ENCODE results near the gene ATP1A4.

ATP1A4 gene

DNA sequence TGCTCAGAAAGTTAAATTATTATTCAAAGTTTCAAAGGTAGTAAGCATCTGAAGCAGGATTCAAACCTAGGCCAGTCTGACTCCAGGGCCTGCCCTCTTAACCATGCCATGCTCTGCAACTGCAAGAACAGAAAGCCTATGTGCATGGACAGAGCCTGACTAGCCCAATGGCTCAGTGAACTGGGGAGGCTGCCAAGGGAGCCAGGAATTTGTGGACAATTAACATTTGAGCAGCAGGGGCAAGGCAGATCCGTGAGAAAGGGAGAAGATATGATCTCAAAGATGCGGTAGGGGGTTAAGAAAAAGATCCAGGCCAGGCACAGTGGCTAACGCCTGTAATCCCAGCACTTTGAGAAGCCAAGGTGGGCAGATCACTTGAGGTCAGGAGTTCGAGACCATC lies 6.5 kb upstream of the ATP1A4 start:
- no peak for DNase-seq (ENCODE audit: low read depth in 1 of 2, low spot score in 1 of 2)

DNA sequence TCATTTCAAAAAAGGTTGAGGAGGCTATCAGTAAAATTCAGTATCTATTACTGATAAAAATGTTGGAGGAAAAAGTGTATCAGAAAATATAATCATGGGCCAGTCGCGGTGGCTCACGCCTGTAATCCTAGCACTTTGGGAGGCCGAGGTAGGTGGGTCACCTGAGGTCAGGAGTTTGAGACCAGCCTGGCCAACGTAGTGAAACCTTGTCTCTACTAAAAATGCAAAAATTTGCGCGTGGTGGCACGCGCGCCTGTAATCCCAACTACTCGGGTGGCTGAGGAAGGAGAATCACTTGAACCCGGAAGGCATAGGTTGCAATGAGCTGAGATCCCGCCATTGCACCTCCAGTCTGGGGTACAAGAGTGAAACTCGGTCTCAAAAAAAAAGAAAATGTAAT lies 5.3 kb upstream of the ATP1A4 start:
- DNase-seq (ENCODE audit: low read depth in 1 of 2, low spot score in 1 of 2), result no peak

DNA sequence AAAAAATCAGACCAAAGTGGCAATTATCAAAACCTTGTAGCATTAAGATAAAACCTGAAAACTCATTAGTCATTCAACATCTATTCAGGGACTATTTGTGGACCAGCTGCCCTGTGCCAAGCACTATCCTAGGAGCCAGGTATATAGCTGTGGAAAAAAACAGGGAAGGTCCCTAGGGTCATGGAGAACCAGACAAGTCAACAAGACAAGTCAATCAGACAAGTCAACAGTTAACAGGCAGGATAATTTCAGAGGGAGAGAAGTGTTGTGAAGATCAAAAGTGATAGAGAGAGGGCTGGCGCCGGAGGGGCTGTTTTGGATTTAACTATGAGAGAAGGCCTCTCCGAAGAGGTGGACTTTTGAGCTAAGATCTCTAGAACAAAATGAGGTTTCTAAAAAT lies 3.3 kb upstream of the ATP1A4 start:
- DNase-seq (ENCODE audit: low read depth in 1 of 2, low spot score in 1 of 2), result no peak

DNA sequence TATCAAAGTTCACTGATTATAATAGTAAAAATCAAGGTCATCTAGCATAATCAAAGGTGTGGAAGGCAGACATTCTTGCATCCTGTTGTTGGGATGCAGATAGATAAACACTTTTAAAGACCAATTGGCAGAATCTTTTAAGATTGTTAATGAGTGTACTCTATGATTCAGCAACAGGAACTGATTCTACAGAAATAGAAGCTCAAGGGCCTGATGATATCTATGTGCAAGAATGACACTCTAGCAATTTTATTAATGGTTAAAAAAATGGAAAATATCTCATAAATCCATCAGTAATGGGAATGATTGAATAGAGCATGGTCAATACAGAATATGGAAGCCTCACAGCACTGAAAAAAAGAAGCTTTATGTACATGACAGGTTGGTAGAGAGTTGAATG lies 2.2 kb upstream of the ATP1A4 start:
- DNase-seq (ENCODE audit: low read depth in 1 of 2, low spot score in 1 of 2), result no peak

DNA sequence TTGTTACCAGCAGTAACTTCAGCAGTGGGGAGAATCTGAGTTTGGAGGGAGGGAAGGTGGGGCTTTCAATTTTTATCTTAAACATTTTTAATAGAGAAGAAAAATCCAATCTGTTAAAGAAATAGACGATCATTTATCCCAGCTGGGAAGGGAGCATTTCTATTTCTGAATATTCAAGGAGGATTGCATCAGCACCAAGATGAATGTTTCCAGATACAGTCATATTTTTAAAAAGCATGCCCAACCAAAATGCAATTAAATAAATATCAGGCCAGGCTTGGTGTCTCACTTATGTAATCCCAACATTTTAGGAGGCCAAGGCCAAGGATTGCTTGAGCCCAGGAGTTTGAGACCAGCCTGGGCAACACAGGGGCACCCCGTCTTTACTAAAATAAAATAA lies 1.7 kb upstream of the ATP1A4 start:
- no peak for DNase-seq (ENCODE audit: low read depth in 1 of 2, low spot score in 1 of 2)

DNA sequence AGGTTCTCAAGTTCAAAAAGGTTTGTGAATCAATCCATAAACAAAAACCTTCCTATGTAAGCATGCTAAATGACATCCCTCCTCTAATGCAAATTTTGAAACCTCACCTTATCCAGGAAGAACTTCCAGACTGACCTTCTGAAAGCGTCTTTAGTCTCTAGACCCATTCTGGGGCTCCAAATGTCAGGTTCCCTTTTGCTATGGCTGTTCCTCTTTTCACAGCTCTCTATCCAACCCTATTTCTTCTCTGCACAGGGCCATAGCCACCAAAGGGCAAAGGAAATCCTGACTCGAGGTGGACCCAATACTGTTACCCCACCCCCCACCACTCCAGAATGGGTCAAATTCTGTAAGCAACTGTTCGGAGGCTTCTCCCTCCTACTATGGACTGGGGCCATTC lies 3.4 kb downstream of the ATP1A4 start:
- DNase-seq (ENCODE audit: low read depth in 1 of 2, low spot score in 1 of 2), result no peak

DNA sequence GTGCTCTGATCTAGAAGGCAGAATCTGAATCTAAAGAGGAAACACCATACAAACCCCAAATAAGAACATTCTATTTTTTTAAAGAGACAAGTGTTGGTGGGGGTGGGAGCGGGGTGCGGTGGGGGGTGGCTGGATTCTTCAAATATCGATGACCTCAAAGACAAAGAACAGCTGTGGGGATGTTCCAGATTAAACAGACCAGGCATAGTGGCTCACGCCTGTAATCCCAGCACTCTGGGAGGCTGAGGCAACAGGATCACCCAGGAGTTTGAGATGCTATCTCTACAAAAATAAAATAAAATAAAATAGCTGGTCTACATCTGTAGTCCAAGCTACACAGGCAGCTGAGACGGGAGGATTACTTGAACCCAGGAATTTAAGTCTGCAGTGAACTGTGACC lies 5.0 kb downstream of the ATP1A4 start:
- no peak for DNase-seq (ENCODE audit: low read depth in 1 of 2, low spot score in 1 of 2)

DNA sequence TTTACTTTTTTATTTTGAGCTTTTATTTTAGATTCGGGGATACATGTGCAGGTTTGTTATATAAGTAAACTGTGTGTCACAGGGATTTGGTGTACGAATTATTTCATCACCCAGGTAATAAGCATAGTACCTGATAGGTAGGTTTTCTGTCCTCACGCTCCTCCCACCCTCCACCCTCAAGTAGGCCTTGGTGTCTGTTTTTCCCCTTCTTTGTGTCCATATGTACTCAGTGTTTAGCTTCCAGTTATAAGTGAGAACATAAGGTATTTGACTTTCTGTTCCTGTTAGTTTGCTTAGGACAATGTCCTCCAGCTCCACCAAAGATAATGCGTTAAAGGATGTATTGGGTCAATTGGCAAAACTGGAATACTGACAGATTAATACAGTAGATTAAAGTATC lies 5.8 kb downstream of the ATP1A4 start:
- DNase-seq (ENCODE audit: low read depth in 1 of 2, low spot score in 1 of 2), result no peak

DNA sequence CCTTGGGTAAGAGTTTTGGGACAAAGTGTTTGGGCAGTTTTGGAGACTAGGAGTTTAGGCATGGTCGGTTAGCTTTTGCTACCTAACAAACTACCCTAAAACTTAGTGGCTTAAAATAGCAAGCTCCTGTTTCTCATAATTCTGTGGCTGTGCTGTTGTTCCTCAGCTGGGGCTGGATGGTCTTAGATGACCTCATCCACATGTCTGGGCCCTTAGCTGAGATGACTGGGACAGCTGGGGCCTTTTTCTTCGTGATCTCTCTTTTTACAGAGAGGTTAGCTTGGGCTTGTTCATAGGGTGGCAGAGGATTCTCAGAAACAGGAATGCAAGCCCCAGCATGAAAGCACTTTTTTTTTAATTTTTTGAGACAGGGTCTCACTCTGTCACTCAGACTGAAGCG lies 6.6 kb downstream of the ATP1A4 start:
- DNase-seq (ENCODE audit: low read depth in 1 of 2, low spot score in 1 of 2), result no peak

DNA sequence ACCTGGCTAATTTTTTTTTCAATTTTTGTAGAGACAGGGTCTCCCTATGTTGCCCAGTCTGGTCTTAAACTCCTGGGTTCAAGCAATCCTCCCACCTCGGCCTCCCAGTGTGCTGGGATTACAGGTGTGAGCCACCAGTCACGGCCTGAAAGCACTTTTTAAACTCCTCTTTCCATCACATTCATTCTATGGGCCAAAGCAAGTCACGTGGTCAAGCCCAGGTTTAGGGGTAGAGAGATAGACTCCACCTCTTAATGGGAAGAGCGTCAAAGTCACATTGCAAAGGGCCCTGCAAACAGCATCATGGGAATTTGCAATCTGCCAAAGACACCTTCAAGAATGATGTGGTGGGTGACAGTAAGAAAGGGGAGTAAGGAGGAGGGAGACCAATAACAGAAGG lies 7.1 kb downstream of the ATP1A4 start:
- DNase-seq (ENCODE audit: low read depth in 1 of 2, low spot score in 1 of 2), result no peak

DNA sequence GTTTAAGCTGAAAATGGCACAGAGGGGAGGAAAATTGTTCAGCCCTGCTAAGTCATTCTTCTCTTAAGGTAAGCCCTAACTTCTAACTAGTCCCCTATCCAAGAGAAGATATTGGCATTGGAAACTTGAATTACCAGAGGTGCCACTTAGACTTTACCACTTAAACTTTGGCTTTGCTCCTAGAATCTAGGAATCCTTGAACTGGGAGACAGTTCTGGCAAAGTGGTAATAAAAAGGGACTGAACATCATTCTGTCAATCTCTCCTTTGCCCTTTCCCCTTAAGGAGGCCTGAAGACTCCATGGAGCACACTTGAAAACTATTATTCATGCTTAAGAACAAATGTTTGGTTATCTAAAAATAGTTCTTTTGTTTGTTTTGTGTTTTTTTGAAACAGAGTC lies 8.4 kb downstream of the ATP1A4 start:
- no peak for DNase-seq (ENCODE audit: low read depth in 1 of 2, low spot score in 1 of 2)

DNA sequence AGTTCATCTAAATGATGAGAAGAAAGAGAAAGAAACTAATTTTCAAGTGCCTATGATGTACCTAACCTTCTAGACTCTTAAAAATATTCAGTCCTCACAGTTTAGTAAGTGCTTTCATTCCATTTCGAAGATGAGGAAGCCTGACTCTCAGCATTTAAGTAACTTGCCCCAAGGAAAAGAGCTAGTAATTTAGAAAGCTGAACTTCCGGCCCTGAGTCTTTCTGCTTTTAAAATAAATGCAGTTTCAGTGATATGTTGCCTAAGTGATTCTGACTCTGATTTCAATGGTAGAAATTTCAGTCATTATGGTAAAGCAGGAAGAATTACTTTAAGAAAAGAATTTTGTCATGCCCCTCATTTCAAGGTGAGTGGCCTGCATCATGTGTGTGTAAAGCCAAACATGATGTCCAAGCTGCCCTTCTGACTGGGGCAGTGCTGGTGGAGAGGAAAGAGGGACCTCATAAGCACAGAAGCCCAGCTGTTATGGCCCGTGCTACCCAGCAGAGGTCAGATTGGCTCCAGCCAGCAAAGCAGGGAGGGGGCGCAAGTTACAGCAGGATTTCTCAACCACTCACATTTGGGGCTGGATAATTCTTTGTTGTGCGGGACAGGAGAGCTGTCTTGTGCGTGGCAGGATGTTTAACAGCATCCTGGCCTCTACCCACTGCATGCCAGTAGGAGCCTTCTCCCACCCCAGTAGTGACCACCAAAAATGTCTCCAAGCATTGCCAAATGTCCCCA lies 10.7 kb downstream of the ATP1A4 start:
- DNase-seq (ENCODE audit: low read depth in 1 of 2, low spot score in 1 of 2), result no peak

DNA sequence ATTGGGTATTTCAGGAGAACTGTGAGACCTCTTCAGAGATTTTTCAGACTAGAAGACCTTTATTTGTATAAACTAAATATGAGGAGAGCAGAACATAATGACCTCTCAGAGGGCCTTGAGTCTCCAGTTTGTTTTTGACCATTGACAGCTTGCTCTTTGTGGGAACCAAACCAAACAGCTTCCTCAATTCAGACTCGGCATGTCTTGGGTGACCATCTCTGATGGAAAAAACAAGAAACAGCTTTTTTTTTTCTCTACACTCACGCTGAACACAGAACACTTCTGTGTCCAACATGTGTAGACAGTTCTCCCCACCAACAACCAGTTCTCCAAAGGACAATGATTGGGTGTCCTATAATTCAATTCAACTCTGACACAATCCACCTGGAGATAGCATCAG lies 11.5 kb downstream of the ATP1A4 start:
- no peak for DNase-seq (ENCODE audit: low read depth in 1 of 2, low spot score in 1 of 2)

DNA sequence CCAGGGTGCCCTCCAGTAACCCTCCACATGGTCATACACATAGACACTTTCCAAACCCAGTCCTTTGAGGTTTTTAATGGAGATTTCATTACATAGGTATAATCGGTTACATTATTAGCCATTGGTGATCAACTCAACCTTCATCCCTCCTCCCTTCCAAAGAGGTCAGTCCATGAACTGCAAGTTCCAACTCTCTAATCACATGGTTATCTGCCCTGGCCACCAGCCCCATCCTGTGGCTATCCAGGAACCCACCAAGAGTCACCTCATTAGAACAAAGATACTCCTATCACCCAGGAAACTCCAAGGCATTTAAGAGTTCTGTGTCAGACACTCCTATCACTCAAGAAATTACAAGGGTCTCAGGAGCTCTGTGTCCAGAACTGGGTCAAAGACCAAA lies 12.2 kb downstream of the ATP1A4 start:
- no peak for DNase-seq (ENCODE audit: low read depth in 1 of 2, low spot score in 1 of 2)

DNA sequence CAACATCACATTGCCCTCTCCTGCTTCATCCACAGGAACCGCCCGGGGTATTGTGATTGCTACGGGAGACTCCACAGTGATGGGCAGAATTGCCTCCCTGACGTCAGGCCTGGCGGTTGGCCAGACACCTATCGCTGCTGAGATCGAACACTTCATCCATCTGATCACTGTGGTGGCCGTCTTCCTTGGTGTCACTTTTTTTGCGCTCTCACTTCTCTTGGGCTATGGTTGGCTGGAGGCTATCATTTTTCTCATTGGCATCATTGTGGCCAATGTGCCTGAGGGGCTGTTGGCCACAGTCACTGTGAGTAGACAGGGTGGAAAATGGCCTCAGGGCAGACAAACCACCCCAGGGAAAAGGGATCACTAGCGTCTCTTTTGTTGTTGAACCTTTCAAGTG lies 12.7 kb downstream of the ATP1A4 start:
- DNase-seq (ENCODE audit: low read depth in 1 of 2, low spot score in 1 of 2), result no peak

DNA sequence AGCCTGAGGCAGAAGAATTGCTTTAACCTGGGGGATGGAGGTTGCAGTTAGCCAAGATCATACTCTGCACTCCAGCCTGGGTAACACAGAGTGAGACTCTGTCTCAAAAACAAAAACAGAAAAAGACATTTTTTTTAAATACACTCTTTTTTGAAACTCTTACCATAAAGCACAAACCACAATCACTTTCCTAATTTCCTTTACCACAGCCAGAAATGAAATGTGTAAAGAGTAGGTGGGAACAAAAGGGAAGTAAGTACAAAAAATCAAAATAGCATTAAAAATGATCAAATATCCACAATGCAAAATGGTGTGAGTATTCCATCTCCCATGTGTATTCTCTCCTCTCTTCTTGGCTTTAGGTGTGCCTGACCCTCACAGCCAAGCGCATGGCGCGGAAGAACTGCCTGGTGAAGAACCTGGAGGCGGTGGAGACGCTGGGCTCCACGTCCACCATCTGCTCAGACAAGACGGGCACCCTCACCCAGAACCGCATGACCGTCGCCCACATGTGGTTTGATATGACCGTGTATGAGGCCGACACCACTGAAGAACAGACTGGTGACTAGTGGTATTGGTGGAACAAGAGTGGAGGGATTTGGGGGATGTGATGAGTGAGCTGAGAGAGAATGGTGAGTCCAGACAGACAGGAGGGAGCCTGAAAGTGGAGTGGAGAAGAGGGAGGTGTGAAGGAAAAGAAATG lies 14.9 kb downstream of the ATP1A4 start:
- no peak for DNase-seq (ENCODE audit: low read depth in 1 of 2, low spot score in 1 of 2)

DNA sequence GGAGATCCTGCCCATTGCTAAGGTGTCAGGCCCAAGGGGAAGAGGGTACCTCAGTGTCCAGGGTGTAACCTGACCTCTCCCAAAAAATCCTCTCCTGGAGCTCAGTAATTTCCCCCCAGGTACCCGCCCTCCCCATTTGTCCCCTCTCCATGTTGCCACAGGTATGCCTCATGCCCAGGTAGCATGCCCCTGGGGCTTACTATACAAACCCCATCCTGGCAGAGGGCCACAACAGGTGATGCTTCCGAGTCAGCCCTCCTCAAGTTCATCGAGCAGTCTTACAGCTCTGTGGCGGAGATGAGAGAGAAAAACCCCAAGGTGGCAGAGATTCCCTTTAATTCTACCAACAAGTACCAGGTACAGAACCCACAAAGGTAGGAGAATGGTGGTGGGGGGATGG lies 15.7 kb downstream of the ATP1A4 start:
- no peak for DNase-seq (ENCODE audit: low read depth in 1 of 2, low spot score in 1 of 2)

DNA sequence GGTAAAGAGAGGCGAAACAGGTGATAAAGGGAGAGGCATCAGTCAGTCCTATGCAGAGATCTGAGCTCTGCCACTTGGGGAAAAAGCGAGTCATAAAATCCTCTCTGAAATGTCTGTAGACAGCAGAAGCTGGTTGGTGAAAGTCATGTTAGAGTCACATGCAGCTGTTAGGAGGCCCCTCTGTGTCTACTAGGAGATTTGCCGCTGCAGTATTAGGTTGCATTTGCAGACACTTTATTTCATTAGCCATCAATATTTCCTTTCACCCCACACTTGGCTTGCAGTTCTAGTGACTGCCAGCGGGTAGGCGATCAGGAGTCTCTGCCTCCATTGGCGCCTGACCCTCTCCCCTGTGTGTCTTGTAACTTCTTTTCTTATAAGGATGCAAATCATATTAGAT lies 16.2 kb downstream of the ATP1A4 start:
- DNase-seq (ENCODE audit: low read depth in 1 of 2, low spot score in 1 of 2), result no peak

DNA sequence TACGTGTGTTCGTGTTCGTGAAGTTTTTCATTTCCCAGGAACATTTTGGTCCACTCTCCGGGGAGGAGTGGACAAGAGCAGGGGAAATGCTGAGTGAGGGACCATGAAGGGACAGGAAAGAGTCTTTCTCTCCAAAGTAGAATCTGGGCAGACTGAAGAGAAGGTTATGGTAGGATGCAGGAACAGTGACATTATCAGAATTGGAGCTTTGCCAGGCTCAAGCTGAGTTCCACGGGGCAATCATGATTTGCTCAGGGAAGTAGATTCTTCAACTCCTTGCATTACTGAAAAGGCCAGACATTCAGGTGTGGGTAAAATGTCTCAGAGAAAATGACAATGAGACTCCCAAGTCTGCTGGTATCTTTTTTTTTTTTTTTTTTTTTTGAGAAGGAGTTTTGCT lies 16.6 kb downstream of the ATP1A4 start:
- DNase-seq (ENCODE audit: low read depth in 1 of 2, low spot score in 1 of 2), result no peak

DNA sequence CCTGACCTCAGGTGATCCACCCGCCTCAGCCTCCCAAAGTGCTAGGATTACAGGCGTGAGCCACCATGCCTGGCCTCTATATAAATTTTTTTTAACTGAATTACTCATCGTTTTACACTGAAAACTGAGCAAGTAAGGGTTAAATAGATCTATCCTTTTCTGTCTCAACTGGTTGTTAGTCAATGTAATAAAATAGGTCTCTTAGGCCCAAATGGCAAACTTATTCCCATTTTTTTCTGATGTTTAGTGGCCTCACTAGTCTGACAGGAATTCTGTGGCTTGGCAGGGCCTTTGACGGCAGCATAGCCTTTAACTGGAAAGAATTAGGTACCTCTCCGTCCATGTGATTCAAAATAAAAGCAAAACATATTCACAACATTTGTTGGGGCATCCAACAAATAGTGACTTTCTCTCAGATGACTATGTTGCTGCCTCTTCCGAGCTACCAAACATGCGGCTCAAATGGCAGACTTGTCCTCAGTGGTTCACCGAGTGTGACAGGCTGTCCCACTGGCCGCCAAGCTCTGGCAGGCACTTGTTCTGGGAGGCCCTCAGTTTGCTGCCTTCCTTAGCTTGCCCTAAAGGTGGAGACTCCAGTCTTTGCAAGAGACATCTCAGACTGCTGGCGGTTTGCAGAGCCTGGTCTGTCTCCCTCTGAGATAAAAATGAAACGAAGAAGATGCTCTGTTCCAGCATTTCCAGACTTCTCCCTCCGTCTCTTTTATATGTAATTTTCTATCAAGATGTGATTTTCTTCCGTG lies 17.4 kb downstream of the ATP1A4 start:
- no peak for DNase-seq (ENCODE audit: low read depth in 1 of 2, low spot score in 1 of 2)

DNA sequence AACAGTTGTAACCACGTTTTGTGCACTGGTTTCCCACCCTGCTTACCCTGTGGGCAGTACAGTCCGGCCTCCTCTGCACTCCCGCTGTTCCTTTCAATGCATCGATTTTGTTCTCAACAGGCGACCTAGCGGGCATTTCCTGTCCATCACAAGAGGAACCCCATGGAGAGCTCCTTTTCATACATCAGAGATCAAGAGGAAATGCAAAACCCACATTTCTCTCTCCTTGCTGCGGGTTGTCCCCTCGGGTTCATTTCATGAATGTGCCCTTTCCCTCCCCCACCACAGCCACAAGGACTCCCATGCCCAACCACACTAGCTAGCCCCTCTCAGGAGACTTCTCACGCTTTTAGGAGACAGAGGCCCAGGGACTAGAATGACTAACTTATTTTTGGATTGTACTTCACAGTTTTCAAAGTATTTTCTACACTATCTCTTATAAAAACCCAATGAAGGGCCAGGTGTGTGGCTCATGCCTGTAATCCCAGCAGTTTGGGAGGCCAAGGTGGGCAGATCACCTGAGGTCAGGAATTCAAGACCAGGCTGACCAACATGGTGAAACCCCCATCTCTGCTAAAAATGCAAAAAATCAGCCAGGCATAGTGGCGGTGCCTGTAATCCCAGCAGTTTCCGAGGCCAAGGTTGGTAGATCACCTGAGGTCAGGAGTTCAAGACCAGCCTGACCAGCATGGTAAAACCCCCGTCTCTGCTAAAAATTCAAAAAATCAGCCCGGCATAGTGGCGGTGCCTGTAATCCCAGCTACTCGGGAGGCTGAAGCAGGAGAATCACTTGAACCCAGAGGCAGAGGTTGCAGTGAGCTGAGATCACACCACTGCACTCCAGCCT lies 18.4 kb downstream of the ATP1A4 start:
- DNase-seq (ENCODE audit: low read depth in 1 of 2, low spot score in 1 of 2), result no peak

All from stimulated activated CD4-positive, alpha-beta T cell treated with anti-CD3 and anti-CD28 coated beads, Interleukin-15, amount 100 ng/mL, for 1 hour (primary cell).